K562 (cell line): ENCODE data around the gene ATXN1L. TPM values are rescaled to one million over a fixed set of nuclear protein-coding genes. Genes with fewer than 3 reads are reported as not detected.

ENCODE experiments used
- ATAC-seq: fragments of 200-7000 bp; cut with Tn5 transposase; 3 replicates; pipeline ENCODE4 v1.9.1; 2020; ENCODE audit warnings: moderate library complexity
- BruUV-seq: library from RNA; stranded (reverse); fragments of 400-500 nt; replicated peaks from 2 replicates; lab custom pipeline; 2021; lab: Mats Ljungman, UMichigan
- CTCF ChIA-PET: fragments of 300-600 bp; formaldehyde crosslinking; extraction: SDS; loops from one replicate; lab custom pipeline; 2021; ENCODE audit warnings: low intra/inter-chr PET ratio; lab: Yijun Ruan, JAX
- POLR2A ChIA-PET: fragments of 300-600, 350-650 bp; sonication (Branson Sonifier 250); formaldehyde crosslinking; extraction: SDS; loops from one replicate; lab custom pipeline; 2021; ENCODE audit warnings: antibody characterized with exemption, inconsistent platforms; lab: Yijun Ruan, JAX
- DNase-seq, 4 experiments: peaks; one replicate each; pipeline versions ENCODE4 v3.0.0 to v3.0.0-alpha.2; 2011 to 2018; ENCODE audit warnings: low spot score in 3 of 4, mixed read lengths in 3 of 4; ENCODE audit errors: extremely low read depth in 1 of 4
- FAIRE-seq: peaks from 2 replicates; lab custom pipeline; 2011; peaks lifted over from hg19 to GRCh38; lab: Jason Lieb, UNC
- H2AFZ ChIP-seq: 2 replicates; pipeline ENCODE4 v1.6.0; 2011; ENCODE audit warnings: low read depth, low read length, control low read depth, inconsistent platforms
- H3K27ac ChIP-seq: fragments of 200-600 bp; 3 replicates; pipeline ENCODE4 v1.8.0; 2011; ENCODE audit warnings: low read depth, mild to moderate bottlenecking, control low read depth, inconsistent platforms, low read length, moderate library complexity, mixed read lengths; ENCODE audit errors: extremely low read depth
- H3K27me3 ChIP-seq, 2 experiments: fragments of 300-600 bp in 1 of 2; 2 replicates in 1 of 2; 3 replicates in 1 of 2; pipeline versions ENCODE4 v1.6.0 to v1.8.0; 2011; ENCODE audit warnings: inconsistent platforms in 2 of 2, low read length in 2 of 2, mild to moderate bottlenecking in 1 of 2, mixed read lengths in 1 of 2, moderate library complexity in 1 of 2; ENCODE audit not compliant: control insufficient read depth in 2 of 2, insufficient read depth in 2 of 2
- H3K36me3 ChIP-seq: fragments of 300-600 bp; 3 replicates; pipeline ENCODE4 v1.8.0; 2011; ENCODE audit warnings: mild to moderate bottlenecking, low read length, inconsistent platforms; ENCODE audit not compliant: control insufficient read depth, insufficient read depth
- H3K4me1 ChIP-seq, 2 experiments: fragments of 200-600 bp in 1 of 2; replicated peaks in 1 of 2; 2 replicates in 1 of 2; 3 replicates in 1 of 2; pipeline versions ENCODE4 v1.5.1 to v1.8.0; 2011; ENCODE audit warnings: inconsistent platforms in 2 of 2, low read length in 2 of 2, mild to moderate bottlenecking in 1 of 2, mixed read lengths in 1 of 2, moderate library complexity in 1 of 2; ENCODE audit not compliant: control insufficient read depth in 2 of 2, insufficient read depth in 2 of 2
- H3K4me2 ChIP-seq: 2 replicates; pipeline ENCODE4 v1.6.1; 2011; ENCODE audit warnings: low read length, control low read depth, inconsistent platforms, mixed read lengths; ENCODE audit not compliant: insufficient read depth
- H3K4me3 ChIP-seq: fragments of 200-600 bp; sonication (generic), shearing (Covaris generic); 2 replicates; pipeline ENCODE4 v1.5.1; 2016; ENCODE audit warnings: control low read depth, inconsistent platforms
- H3K79me2 ChIP-seq: fragments of 200-600 bp; 3 replicates; pipeline ENCODE4 v1.8.0; 2011; ENCODE audit warnings: low read length, inconsistent platforms; ENCODE audit not compliant: control insufficient read depth, insufficient read depth
- H3K9ac ChIP-seq, 2 experiments: 2 replicates each; pipeline versions ENCODE4 v1.6.0 to v1.6.1; 2011; ENCODE audit warnings: low read depth in 2 of 2, low read length in 2 of 2, control low read depth in 1 of 2, inconsistent platforms in 1 of 2, mild to moderate bottlenecking in 1 of 2, mixed read lengths in 1 of 2; ENCODE audit not compliant: insufficient read depth in 1 of 2
- H3K9me1 ChIP-seq: one replicate; pipeline ENCODE4 v1.6.0; 2011; ENCODE audit warnings: inconsistent platforms, mild to moderate bottlenecking, low read length, moderate library complexity; ENCODE audit not compliant: control insufficient read depth, insufficient read depth
- H3K9me3 ChIP-seq: replicated peaks from 2 replicates; pipeline ENCODE4 v1.5.1; 2011; ENCODE audit warnings: low read depth, low read length, inconsistent platforms; ENCODE audit not compliant: control insufficient read depth, insufficient read depth
- H4K20me1 ChIP-seq: replicated peaks from 2 replicates; pipeline ENCODE4 v1.6.1; 2011; ENCODE audit warnings: low read length, inconsistent platforms, mixed read lengths; ENCODE audit not compliant: control insufficient read depth, insufficient read depth
- BRD4 ChIP-seq: fragments of 200-600 bp; sonication (generic); IDR thresholded peaks from 2 replicates; pipeline ENCODE4 v1.6.1; 2017; ENCODE audit warnings: inconsistent platforms
- GTF2F1 ChIP-seq: IDR thresholded peaks from 2 replicates; pipeline ENCODE4 v1.6.1; 2011; ENCODE audit warnings: low read depth, low read length, improper control_type of control experiment
- JUND ChIP-seq, 2 experiments: IDR thresholded peaks; 2 replicates in 1 of 2; 3 replicates in 1 of 2; pipeline ENCODE4 v1.6.1; 2011; ENCODE audit warnings: borderline replicate concordance in 2 of 2, low read depth in 2 of 2, low read length in 2 of 2, improper control_type of control experiment in 1 of 2, missing biosample characterization in 1 of 2, missing genetic modification characterization in 1 of 2, missing genetic modification reagents in 1 of 2
- KHSRP ChIP-seq: fragments of 450-650 bp; IDR thresholded peaks from 2 replicates; pipeline ENCODE4 v1.6.1; 2017
- SOX6 ChIP-seq: fragments of 450-650 bp; IDR thresholded peaks from 2 replicates; pipeline ENCODE4 v1.6.1; 2014; ENCODE audit warnings: mild to moderate bottlenecking
- SRSF9 ChIP-seq: fragments of 200-400 bp; formaldehyde crosslinking; IDR thresholded peaks from 2 replicates; pipeline ENCODE4 v1.6.1; 2017; ENCODE audit warnings: low read depth, low read length, borderline replicate concordance
- TAF15 ChIP-seq: fragments of 200-400 bp; formaldehyde crosslinking; IDR thresholded peaks from 2 replicates; pipeline ENCODE4 v1.6.1; 2017; ENCODE audit warnings: mild to moderate bottlenecking, low read depth, low read length, moderate library complexity
- TCFL5 ChIP-seq: fragments of 250-450 bp; sonication (Bioruptor Pico); conservative IDR thresholded peaks from 2 replicates; pipeline ENCODE4 v1.6.1; 2021; ENCODE audit warnings: mild to moderate bottlenecking, moderate library complexity, matching md5 sums
- ZNF174 ChIP-seq: fragments of 250-450 bp; sonication (Bioruptor Pico); IDR thresholded peaks from 2 replicates; pipeline ENCODE4 v1.4.0; 2020; ENCODE audit warnings: mild to moderate bottlenecking
- WGBS: fragments of 100-300 bp; shearing (Covaris generic); methylation state at CpG from one replicate; pipeline ENCODE4 v1.1.6; 2016; ENCODE audit warnings: low coverage, mixed read lengths; ENCODE audit not compliant: insufficient coverage; ENCODE audit errors: missing lambda C conversion rate; 5-methylcytosine and 5-hydroxymethylcytosine counted together
- in situ Hi-C: fragments of 300-500 bp; cut with MboI; formaldehyde crosslinking; loops from 4 replicates; pipeline ENCODE4 v1.15.0; 2018; ENCODE audit warnings: inconsistent platforms, mixed read lengths
- intact Hi-C: fragments of 100-400 bp; cut with micrococcal nuclease; formaldehyde crosslinking; loops from 2 replicates; pipeline ENCODE4 v1.14.2; 2022
- polyA plus RNA-seq, 8 experiments: library from polyadenylated mRNA; depleted of rRNA in 4 of 8; stranded (reverse) in 5 of 8; unstranded in 3 of 8; fragments of >200 nt; fragmentation: Nextera tagmentation in 2 of 8; fragmentation: Illumina TruSeq in 1 of 8; extraction: Ambion mirVana in 2 of 8; extraction: Trizol in 1 of 8; gene quantifications; 2 replicates each; pipeline versions ENCODE4 v1.2.1 to v1.2.3, GENCODE V29; 2011 to 2014; ENCODE audit warnings: inconsistent platforms in 1 of 8, missing spikeins in 1 of 8
- total RNA-seq, 7 experiments: library from RNA; depleted of rRNA in 6 of 7; stranded (reverse); fragments of >200 nt in 6 of 7; fragmentation: Illumina TruSeq in 2 of 7; extraction: Trizol in 2 of 7; gene quantifications; 2 replicates each; pipeline versions ENCODE4 v1.2.1 to v1.2.3, GENCODE V29; 2011 to 2021; ENCODE audit warnings: low replicate concordance in 1 of 7
- TF ChIP-seq, protein P1 (sequence below): fragments of 250-450 bp; sonication (Bioruptor Pico); IDR thresholded peaks from 2 replicates; pipeline ENCODE4 v1.4.0; 2020
- TF ChIP-seq, protein P2 (sequence below): fragments of 250-450 bp; sonication (Bioruptor Pico); IDR thresholded peaks from 2 replicates; pipeline ENCODE4 v1.9.0; 2021; ENCODE audit warnings: mild to moderate bottlenecking, inconsistent platforms

ATXN1L gene
- total and polyA plus RNA-seq, 9 of the 15 experiments (the other 6 are each of a cell fraction or from before 2014, with no cell fraction given): 1.4 to 11.3 (median 9.3) TPM

DNA sequence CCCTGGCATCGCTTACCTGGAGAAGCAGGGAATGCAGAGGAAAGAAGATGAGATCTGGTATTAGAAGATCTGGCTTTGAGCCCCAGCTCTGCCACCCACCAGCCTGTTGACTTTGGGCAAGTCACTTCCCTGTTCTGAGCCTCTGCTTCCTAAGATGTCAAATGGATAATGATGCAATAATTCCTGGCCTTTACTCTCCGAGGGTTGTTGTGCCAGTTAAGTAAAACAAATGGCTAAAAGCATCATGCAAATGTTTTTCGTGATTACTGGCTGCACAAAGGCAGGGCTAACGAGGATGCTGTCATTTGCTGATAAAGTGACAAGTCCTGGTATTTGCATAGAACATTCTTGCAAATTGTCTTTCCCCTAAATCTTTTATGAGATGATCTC is 39.5 kb downstream of the ATXN1L start (continued):
- TF ChIP-seq SRSF9 (no peak), TAF15 (no peak), BRD4 (no peak)

GRCh38 chr16:71889147-71889546 is 43.4 kb downstream of the ATXN1L start:
- Histone ChIP-seq H3K36me3 (no peaks in the 10 kb centered on the region), H3K4me1 (peaks cover 12 to 20% of the 10 kb centered on the region in 2 experiments; a peak in 4 of 5 replicates), H2AFZ (no peak overlapping the region), H3K27me3 (no peaks in the 10 kb centered on the region), H3K4me3 (no peak overlapping the region), H3K4me2 (no peak overlapping the region), H4K20me1 (no peaks in the 10 kb centered on the region), H3K27ac (no peak overlapping the region), H3K9me3 (no peaks in the 10 kb centered on the region), H3K9ac (no peak overlapping the region), H3K79me2 (peaks cover 5% of the 10 kb centered on the region), H3K9me1 (no peaks in the 10 kb centered on the region)
- intact Hi-C loops: no loop called here
- no peak for FAIRE-seq
- WGBS: 65% methylated on average over 3 of the region's 3 CpGs
- ATAC-seq: no peak
- DNase-seq: no peak
- CTCF ChIA-PET: no interaction called here
- no peak for TF ChIP-seq SOX6
- no peak for TF ChIP-seq GTF2F1
- TF ChIP-seq TCFL5 (CRISPR knock-in tag): no peak
- TF ChIP-seq JUND (IDR thresholded peaks at IDR 0.05; ENCODE audit: borderline replicate concordance, low read depth, low read length): no peak
- TF ChIP-seq JUND (tag; IDR thresholded peaks at IDR 0.05; ENCODE audit: borderline replicate concordance, low read depth, low read length): no peak
- no peak for TF ChIP-seq ZNF174
- no peak for TF ChIP-seq KHSRP
- TF ChIP-seq, protein P1, sequence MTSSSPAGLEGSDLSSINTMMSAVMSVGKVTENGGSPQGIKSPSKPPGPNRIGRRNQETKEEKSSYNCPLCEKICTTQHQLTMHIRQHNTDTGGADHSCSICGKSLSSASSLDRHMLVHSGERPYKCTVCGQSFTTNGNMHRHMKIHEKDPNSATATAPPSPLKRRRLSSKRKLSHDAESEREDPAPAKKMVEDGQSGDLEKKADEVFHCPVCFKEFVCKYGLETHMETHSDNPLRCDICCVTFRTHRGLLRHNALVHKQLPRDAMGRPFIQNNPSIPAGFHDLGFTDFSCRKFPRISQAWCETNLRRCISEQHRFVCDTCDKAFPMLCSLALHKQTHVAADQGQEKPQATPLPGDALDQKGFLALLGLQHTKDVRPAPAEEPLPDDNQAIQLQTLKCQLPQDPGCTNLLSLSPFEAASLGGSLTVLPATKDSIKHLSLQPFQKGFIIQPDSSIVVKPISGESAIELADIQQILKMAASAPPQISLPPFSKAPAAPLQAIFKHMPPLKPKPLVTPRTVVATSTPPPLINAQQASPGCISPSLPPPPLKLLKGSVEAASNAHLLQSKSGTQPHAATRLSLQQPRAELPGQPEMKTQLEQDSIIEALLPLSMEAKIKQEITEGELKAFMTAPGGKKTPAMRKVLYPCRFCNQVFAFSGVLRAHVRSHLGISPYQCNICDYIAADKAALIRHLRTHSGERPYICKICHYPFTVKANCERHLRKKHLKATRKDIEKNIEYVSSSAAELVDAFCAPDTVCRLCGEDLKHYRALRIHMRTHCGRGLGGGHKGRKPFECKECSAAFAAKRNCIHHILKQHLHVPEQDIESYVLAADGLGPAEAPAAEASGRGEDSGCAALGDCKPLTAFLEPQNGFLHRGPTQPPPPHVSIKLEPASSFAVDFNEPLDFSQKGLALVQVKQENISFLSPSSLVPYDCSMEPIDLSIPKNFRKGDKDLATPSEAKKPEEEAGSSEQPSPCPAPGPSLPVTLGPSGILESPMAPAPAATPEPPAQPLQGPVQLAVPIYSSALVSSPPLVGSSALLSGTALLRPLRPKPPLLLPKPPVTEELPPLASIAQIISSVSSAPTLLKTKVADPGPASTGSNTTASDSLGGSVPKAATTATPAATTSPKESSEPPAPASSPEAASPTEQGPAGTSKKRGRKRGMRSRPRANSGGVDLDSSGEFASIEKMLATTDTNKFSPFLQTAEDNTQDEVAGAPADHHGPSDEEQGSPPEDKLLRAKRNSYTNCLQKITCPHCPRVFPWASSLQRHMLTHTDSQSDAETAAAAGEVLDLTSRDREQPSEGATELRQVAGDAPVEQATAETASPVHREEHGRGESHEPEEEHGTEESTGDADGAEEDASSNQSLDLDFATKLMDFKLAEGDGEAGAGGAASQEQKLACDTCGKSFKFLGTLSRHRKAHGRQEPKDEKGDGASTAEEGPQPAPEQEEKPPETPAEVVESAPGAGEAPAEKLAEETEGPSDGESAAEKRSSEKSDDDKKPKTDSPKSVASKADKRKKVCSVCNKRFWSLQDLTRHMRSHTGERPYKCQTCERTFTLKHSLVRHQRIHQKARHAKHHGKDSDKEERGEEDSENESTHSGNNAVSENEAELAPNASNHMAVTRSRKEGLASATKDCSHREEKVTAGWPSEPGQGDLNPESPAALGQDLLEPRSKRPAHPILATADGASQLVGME (CRISPR knock-in tag): no peak
- TF ChIP-seq, protein P2, sequence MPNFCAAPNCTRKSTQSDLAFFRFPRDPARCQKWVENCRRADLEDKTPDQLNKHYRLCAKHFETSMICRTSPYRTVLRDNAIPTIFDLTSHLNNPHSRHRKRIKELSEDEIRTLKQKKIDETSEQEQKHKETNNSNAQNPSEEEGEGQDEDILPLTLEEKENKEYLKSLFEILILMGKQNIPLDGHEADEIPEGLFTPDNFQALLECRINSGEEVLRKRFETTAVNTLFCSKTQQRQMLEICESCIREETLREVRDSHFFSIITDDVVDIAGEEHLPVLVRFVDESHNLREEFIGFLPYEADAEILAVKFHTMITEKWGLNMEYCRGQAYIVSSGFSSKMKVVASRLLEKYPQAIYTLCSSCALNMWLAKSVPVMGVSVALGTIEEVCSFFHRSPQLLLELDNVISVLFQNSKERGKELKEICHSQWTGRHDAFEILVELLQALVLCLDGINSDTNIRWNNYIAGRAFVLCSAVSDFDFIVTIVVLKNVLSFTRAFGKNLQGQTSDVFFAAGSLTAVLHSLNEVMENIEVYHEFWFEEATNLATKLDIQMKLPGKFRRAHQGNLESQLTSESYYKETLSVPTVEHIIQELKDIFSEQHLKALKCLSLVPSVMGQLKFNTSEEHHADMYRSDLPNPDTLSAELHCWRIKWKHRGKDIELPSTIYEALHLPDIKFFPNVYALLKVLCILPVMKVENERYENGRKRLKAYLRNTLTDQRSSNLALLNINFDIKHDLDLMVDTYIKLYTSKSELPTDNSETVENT (CRISPR knock-in tag): no peak
- POLR2A ChIA-PET: interaction anchor here (0.6 to 1.8 kb wide), 3 partner anchors 11 to 117 kb away, joined by 3 to 6 read pairs (median 4); no protein-coding TSS in a partner anchor
- no TSS peak for BruUV-seq
- in situ Hi-C loops: no loop called here
